Measurements from ENCODE around the gene CYBC1.

- no peak for TF ChIP-seq CTCF (IDR thresholded peaks at IDR 0.05; ENCODE audit: low read length)
- no peak for TF ChIP-seq EZH2 (optimal IDR thresholded peaks at IDR 0.05; ENCODE audit: low read depth, low read length)
- no peak for TF ChIP-seq EZH2phosphoT487 (IDR thresholded peaks at IDR 0.05; ENCODE audit: low read length)
These were observed 37.7 kb downstream of the CYBC1 start for GRCh38 chr17:82412535-82413520.

Data from MM.1S (cell line).